Measurements from ENCODE around the gene SQOR. TPM values are rescaled to one million over a fixed set of nuclear protein-coding genes. Genes with fewer than 3 reads are reported as not detected.

The SQOR gene
- total RNA-seq, 1 experiment from 2014 or later, result 76.1 TPM

- TF ChIP-seq, protein P1, sequence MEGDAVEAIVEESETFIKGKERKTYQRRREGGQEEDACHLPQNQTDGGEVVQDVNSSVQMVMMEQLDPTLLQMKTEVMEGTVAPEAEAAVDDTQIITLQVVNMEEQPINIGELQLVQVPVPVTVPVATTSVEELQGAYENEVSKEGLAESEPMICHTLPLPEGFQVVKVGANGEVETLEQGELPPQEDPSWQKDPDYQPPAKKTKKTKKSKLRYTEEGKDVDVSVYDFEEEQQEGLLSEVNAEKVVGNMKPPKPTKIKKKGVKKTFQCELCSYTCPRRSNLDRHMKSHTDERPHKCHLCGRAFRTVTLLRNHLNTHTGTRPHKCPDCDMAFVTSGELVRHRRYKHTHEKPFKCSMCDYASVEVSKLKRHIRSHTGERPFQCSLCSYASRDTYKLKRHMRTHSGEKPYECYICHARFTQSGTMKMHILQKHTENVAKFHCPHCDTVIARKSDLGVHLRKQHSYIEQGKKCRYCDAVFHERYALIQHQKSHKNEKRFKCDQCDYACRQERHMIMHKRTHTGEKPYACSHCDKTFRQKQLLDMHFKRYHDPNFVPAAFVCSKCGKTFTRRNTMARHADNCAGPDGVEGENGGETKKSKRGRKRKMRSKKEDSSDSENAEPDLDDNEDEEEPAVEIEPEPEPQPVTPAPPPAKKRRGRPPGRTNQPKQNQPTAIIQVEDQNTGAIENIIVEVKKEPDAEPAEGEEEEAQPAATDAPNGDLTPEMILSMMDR (IDR thresholded peaks at IDR 0.05; ENCODE audit: unreplicated experiment), result no peak
- Mint-ChIP-seq H3K9me3 (ENCODE audit: low read depth, unreplicated experiment) (no peaks in the 10 kb centered on the region), H3K27me3 (ENCODE audit: unreplicated experiment) (no peaks in the 10 kb centered on the region), H3K4me3 (ENCODE audit: low read depth, unreplicated experiment) (peak overlapping the region; percentile 36), H3K4me1 (ENCODE audit: low read depth, unreplicated experiment) (peaks cover 78% of the 10 kb centered on the region), H3K36me3 (ENCODE audit: insufficient read depth, unreplicated experiment) (peaks cover 8% of the 10 kb centered on the region), H3K27ac (ENCODE audit: unreplicated experiment) (peak overlapping the region; percentile 66)
- DNase-seq, result no peak
- CTCF ChIA-PET, result interaction anchor here (1.2 to 1.3 kb wide), 2 partner anchors 9 to 17 kb away, joined by 4 read pairs; no protein-coding TSS in a partner anchor
- no TSS peak for BruUV-seq (replicated peaks)
- intact Hi-C loops (cut with micrococcal nuclease; ENCODE audit: unreplicated experiment), result no loop called here
These were observed 7.4 kb downstream of the SQOR start for GRCh38 chr15:45641999-45642932.

DNA sequence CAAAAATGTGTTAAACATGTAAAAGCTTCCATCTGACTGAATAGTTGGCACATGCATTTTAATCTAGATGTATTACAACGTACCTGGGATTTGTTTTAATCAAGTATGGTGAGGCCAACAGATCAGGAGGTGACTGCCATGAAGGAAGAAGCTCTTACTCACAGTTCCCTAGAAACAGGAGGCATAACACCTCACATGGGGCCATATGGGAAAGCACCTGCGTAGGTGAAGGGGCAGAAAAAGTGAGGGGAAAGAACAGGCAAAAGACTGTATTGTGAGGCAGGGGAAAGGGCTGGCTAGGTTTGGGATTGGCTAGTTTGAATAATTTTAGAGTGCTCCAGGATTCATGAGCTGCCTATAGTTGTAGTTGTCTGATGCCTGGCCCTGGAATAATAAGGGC is 9.6 kb downstream of the SQOR start:
- BruUV-seq (replicated peaks), result no TSS peak
- no peaks in the 10 kb centered on the region for H3K27me3 Mint-ChIP-seq (ENCODE audit: unreplicated experiment)
- intact Hi-C loops (cut with micrococcal nuclease; ENCODE audit: unreplicated experiment), result no loop called here
- DNase-seq, result no peak
- no peak overlapping the region for H3K27ac Mint-ChIP-seq (ENCODE audit: unreplicated experiment)
- H3K4me1 Mint-ChIP-seq (ENCODE audit: low read depth, unreplicated experiment), result peaks cover 73% of the 10 kb centered on the region
- no peaks in the 10 kb centered on the region for H3K9me3 Mint-ChIP-seq (ENCODE audit: low read depth, unreplicated experiment)
- TF ChIP-seq, protein P1 (IDR thresholded peaks at IDR 0.05; ENCODE audit: unreplicated experiment), result no peak
- no peak overlapping the region for H3K4me3 Mint-ChIP-seq (ENCODE audit: low read depth, unreplicated experiment)
- H3K36me3 Mint-ChIP-seq (ENCODE audit: insufficient read depth, unreplicated experiment), result peaks cover 6% of the 10 kb centered on the region
- CTCF ChIA-PET, result no interaction called here

DNA sequence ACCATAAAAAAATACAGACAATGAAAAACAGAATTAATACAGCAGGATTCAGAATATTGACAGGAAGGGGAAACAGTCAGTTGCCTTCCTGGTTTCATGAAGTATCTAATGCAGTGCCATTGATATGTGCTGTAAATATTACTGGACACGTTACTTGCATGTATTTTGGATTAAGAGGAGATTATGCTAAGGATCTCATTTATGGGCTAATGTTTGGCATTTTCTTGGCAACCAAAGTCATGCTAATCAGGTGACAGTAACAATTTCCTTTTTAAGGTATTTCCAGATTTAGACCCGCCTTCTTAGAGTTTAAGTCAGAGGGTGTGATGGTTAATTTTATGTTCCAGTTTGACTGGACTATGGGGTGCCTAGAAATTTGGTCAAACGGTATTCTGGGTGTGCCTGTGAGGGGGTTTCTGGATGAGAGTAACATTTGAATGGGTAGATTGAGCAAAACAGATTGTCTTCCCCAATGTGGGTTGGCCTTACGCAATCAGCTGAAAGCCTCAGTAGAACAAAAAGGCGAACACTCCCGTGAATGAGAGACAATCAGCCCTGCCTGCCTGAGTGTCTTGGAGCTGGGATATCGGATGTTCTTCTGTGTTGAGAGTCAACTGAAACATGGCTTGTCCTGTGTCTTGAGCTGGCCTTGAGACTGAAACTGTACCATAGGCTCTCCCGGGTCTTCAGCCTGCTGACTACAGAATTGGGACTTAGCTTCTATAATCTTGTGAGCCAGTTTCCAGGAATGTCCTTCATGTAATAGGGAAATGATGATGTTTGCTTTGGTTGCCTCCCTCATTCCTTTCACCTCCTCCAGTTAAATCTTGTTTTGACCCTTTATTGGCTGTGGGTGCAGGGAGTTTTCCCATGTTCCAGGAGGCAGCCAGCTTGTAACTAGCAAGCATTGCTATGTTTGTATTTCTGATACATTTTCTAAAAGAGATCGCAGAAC is 10.5 kb downstream of the SQOR start:
- H3K36me3 Mint-ChIP-seq (ENCODE audit: insufficient read depth, unreplicated experiment), result peaks cover 6% of the 10 kb centered on the region
- H3K9me3 Mint-ChIP-seq (ENCODE audit: low read depth, unreplicated experiment), result no peaks in the 10 kb centered on the region
- TF ChIP-seq, protein P1 (IDR thresholded peaks at IDR 0.05; ENCODE audit: unreplicated experiment), result no peak
- peak overlapping the region; percentile 13 for H3K4me3 Mint-ChIP-seq (ENCODE audit: low read depth, unreplicated experiment)
- DNase-seq, result no peak
- peak overlapping the region; percentile 29 for H3K27ac Mint-ChIP-seq (ENCODE audit: unreplicated experiment)
- intact Hi-C loops (cut with micrococcal nuclease; ENCODE audit: unreplicated experiment), result no loop called here
- BruUV-seq (replicated peaks), result no TSS peak
- peaks cover 65% of the 10 kb centered on the region for H3K4me1 Mint-ChIP-seq (ENCODE audit: low read depth, unreplicated experiment)
- CTCF ChIA-PET, result interaction anchor here (0.6 to 2.0 kb wide), 3 partner anchors 10 to 15 kb away, joined by 3 to 7 read pairs (median 4); partner anchors contain the start of gene SQOR
- H3K27me3 Mint-ChIP-seq (ENCODE audit: unreplicated experiment), result no peaks in the 10 kb centered on the region

DNA sequence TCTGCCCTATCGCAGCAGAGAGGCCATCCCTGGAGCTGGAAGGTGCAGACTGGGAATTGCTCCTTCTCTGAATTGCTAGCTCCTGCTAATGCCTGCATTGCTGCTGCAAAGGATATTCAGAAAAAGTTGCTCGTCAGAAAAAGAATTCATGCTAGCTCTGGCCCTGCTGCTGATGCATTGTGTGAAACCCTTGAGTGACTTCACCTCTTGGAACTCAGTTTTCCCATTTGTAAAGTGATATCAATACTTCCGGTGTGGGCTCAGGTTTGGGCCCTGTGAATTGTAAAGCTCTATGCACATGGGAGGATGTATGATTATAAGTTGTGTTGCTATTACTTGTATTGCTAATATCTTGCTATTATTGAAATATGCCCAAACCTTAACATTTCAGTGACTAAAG is 11.4 kb downstream of the SQOR start:
- H3K4me1 Mint-ChIP-seq (ENCODE audit: low read depth, unreplicated experiment), result peaks cover 55% of the 10 kb centered on the region
- intact Hi-C loops (cut with micrococcal nuclease; ENCODE audit: unreplicated experiment), result no loop called here
- H3K4me3 Mint-ChIP-seq (ENCODE audit: low read depth, unreplicated experiment), result no peak overlapping the region
- CTCF ChIA-PET, result interaction anchor here (0.6 to 2.0 kb wide), 3 partner anchors 9 to 14 kb away, joined by 3 to 7 read pairs (median 4); partner anchors contain the start of gene SQOR
- BruUV-seq (replicated peaks), result no TSS peak
- peaks cover 6% of the 10 kb centered on the region for H3K36me3 Mint-ChIP-seq (ENCODE audit: insufficient read depth, unreplicated experiment)
- DNase-seq, result no peak
- H3K9me3 Mint-ChIP-seq (ENCODE audit: low read depth, unreplicated experiment), result no peaks in the 10 kb centered on the region
- H3K27me3 Mint-ChIP-seq (ENCODE audit: unreplicated experiment), result no peaks in the 10 kb centered on the region
- TF ChIP-seq, protein P1 (IDR thresholded peaks at IDR 0.05; ENCODE audit: unreplicated experiment), result no peak
- H3K27ac Mint-ChIP-seq (ENCODE audit: unreplicated experiment), result no peak overlapping the region

Measured in Calu3 (cell line).